ENCODE data around the gene COL9A1. TPM values are rescaled to one million over a fixed set of nuclear protein-coding genes. Genes with fewer than 3 reads are reported as not detected.

COL9A1 gene
- total RNA-seq, 1 donor from 2014 or later: 0.27 TPM

- TF ChIP-seq CTCF (IDR thresholded peaks at IDR 0.05): no peak
- Mint-ChIP-seq H3K4me1 (ENCODE audit: low read depth) (no peaks in the 10 kb centered on the region), H3K9me3 (ENCODE audit: low read depth) (no peaks in the 10 kb centered on the region), H3K4me3 (ENCODE audit: unreplicated experiment) (no peak overlapping the region), H3K36me3 (ENCODE audit: low read depth) (no peaks in the 10 kb centered on the region), H3K27ac (ENCODE audit: unreplicated experiment) (no peak overlapping the region), H3K27me3 (ENCODE audit: low read depth) (peaks cover 7% of the 10 kb centered on the region)
- no peak for DNase-seq (ENCODE audit: low spot score)
Observed at GRCh38 chr6:70172252-70172651, 130.6 kb downstream of the COL9A1 start.

- no peaks in the 10 kb centered on the region for H3K9me3 Mint-ChIP-seq (ENCODE audit: low read depth)
- H3K27me3 Mint-ChIP-seq (ENCODE audit: low read depth): peaks cover 16% of the 10 kb centered on the region
- DNase-seq (ENCODE audit: low spot score): no peak
- no peaks in the 10 kb centered on the region for H3K36me3 Mint-ChIP-seq (ENCODE audit: low read depth)
- H3K4me1 Mint-ChIP-seq (ENCODE audit: low read depth): peaks cover 3% of the 10 kb centered on the region
- no peak overlapping the region for H3K27ac Mint-ChIP-seq (ENCODE audit: unreplicated experiment)
- TF ChIP-seq CTCF (IDR thresholded peaks at IDR 0.05): no peak
- no peak overlapping the region for H3K4me3 Mint-ChIP-seq (ENCODE audit: unreplicated experiment)
Observed at GRCh38 chr6:70171236-70171635, 131.6 kb downstream of the COL9A1 start.

- Mint-ChIP-seq H3K4me3 (ENCODE audit: unreplicated experiment) (no peak overlapping the region), H3K27me3 (ENCODE audit: low read depth) (peaks cover 22% of the 10 kb centered on the region), H3K36me3 (ENCODE audit: low read depth) (no peaks in the 10 kb centered on the region), H3K9me3 (ENCODE audit: low read depth) (no peaks in the 10 kb centered on the region), H3K27ac (ENCODE audit: unreplicated experiment) (no peak overlapping the region), H3K4me1 (ENCODE audit: low read depth) (peaks cover 6% of the 10 kb centered on the region)
- no peak for DNase-seq (ENCODE audit: low spot score)
- TF ChIP-seq CTCF (IDR thresholded peaks at IDR 0.05): no peak
Observed at GRCh38 chr6:70168681-70169377, 134.1 kb downstream of the COL9A1 start.

Other genes starting within 250 kb of the COL9A1 start
- 8.8 to 11.9 TPM (median 10.6 TPM) in 3 replicates for gene FAM135A, start 110.4 kb upstream of the COL9A1 start, total RNA-seq